ENCODE results near the gene PCDH9.

The PCDH9 gene

GRCh38 chr13:66992183-66992582 lies 238.0 kb downstream of the PCDH9 start:
- no peak for DNase-seq (ENCODE audit: low read depth in 1 of 2, low spot score in 1 of 2)

DNA sequence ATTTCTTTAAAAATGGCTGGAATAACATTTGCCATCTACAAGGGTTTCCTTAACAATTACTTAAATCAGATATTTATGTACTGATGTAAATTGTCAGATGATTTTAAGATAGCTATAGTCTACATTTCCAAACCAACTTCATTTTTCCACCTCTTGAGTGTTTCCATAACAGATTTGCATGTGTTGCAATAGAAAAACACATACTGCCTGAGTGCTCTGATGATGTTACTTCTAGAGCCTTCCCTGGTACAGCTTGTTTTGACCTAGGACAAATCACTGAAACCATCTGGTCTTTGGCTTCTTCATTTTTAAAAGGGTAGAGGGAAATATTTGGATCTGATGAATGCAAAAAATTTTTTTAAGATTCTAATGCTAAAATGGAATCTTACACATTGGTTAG lies 245.9 kb downstream of the PCDH9 start:
- DNase-seq (ENCODE audit: low read depth in 1 of 2, low spot score in 1 of 2) = no peak

- DNase-seq (ENCODE audit: low read depth in 1 of 2, low spot score in 1 of 2) = no peak
Measured at GRCh38 chr13:66981912-66982311, 248.2 kb downstream of the PCDH9 start.

DNA sequence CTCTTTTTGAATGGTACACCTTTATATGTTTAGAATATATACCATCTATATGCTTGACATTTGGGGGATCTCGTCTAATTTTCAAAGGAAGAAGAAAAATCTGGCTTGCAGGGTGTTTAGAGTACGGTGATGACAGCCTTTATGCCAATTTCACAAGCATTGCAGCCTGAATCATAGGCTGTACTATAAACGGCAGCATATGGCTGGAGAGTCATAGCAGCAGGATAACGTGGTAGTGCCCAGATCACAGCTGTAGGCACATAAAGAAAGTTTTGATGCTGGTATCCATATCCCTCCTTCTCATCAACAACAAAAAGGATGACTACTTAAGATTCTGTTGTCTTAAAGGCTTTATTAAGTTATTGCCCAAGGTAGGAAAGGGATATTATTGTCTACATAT lies 253.0 kb downstream of the PCDH9 start:
- no peak for DNase-seq (ENCODE audit: low read depth in 1 of 2, low spot score in 1 of 2)

GRCh38 chr13:66974889-66975288 lies 255.2 kb downstream of the PCDH9 start:
- no peak for DNase-seq (ENCODE audit: low read depth in 1 of 2, low spot score in 1 of 2)

DNA sequence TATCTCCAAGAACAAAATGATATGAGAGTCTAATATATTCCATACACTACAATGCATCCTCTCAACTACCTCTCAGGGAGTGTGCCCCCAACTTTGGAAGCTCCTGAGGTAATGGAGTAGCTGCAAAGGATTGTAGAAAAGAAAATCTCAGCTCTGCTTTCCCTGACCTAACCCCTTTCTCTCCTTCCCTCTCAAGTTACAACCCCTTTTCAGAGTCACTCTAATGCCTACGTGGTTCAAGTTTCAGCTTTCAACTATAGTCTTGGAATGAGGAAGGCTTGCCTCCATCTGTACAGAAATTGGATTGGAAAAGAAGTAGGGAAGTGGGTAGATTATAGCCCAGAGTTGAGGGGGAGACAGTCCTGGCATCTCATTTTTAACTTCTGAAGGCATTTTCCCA lies 256.0 kb downstream of the PCDH9 start:
- no peak for DNase-seq (ENCODE audit: low read depth in 1 of 2, low spot score in 1 of 2)

DNA sequence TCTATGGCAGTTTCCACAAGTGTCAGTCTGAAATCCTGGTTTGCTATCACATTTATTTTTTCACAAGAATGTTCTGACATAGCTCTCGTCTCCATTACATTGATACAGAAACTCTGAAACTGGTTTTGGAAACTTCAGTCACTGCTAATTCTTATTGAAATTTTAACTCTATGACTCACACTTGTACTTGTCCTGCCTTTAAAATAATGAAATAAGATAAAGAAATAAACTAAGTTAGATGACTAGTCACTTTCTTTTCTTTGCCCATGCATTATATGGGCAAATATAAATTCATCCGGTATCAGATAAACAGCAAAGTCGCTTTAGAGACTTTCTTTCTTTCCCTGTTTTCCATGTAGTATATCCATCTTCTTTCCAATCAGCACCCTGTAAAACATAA lies 257.5 kb downstream of the PCDH9 start:
- no peak for DNase-seq (ENCODE audit: low read depth in 1 of 2, low spot score in 1 of 2)

- no peak for DNase-seq (ENCODE audit: low read depth in 1 of 2, low spot score in 1 of 2)
Measured at GRCh38 chr13:66971004-66971403, 259.1 kb downstream of the PCDH9 start.

DNA sequence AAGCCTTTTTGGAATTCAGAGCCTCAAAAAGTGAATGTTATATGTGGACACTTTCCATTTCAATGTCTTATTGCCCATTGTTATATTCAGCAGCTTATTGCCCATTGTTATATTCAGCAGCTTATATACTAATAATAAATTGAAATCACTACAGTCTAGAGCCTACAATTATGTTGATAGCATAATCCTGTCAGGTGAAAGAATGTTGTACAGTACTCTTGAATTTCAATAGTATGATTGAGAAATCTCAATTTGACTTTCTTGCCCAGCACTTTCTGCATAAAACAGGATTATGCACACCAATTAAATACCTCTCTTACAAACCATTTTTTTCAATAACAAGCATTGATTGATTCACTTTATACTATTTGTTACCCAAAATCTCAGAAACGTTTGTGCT lies 260.8 kb downstream of the PCDH9 start:
- no peak for DNase-seq (ENCODE audit: low read depth in 1 of 2, low spot score in 1 of 2)

- no peak for DNase-seq (ENCODE audit: low read depth in 1 of 2, low spot score in 1 of 2)
Measured at GRCh38 chr13:66967811-66968597, 262.1 kb downstream of the PCDH9 start.

DNA sequence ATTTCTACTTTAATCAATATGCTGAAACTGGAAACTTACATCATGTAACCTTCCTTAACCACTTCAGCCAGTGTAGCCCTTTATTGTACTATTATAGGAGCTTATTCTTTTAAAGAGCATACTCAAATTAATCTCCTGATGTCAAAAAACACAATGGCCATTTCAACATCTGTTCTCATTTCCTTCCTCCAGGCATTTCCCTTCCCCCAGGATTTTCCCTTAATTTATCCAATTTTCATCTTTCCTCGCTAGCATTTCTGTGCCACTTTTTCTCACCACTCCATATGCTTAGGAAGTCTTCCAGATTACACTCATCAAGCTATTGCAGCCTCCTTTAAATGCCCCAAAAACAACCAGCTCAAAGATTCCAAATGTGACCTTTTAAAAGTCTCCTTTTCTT lies 265.0 kb downstream of the PCDH9 start:
- DNase-seq (ENCODE audit: low read depth in 1 of 2, low spot score in 1 of 2) = no peak

- DNase-seq (ENCODE audit: low read depth in 1 of 2, low spot score in 1 of 2) = no peak
Measured at GRCh38 chr13:66962953-66963352, 267.2 kb downstream of the PCDH9 start.

GRCh38 chr13:66958611-66959010 lies 271.5 kb downstream of the PCDH9 start:
- no peak for DNase-seq (ENCODE audit: low read depth in 1 of 2, low spot score in 1 of 2)

DNA sequence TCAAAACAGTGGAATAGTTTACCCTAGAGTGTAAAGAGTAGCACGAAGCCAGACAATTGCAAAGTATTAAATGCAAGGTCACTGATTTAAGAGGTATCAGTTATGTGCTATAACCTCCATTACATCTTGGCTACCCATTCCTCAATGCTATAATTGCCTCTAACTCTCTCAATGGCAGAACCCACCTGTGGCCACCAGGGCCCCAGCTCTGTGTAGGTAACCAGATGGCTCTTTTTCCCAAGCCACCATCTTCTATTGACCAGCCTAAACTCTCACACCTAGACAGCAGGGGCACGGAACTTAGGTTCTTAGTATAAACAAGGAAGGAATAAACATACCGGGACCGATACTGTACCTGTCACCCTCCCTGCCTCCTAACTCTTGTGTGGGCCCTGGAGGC lies 277.6 kb downstream of the PCDH9 start:
- no peak for DNase-seq (ENCODE audit: low read depth in 1 of 2, low spot score in 1 of 2)

GRCh38 chr13:66951426-66951825 lies 278.7 kb downstream of the PCDH9 start:
- no peak for DNase-seq (ENCODE audit: low read depth in 1 of 2, low spot score in 1 of 2)

DNA sequence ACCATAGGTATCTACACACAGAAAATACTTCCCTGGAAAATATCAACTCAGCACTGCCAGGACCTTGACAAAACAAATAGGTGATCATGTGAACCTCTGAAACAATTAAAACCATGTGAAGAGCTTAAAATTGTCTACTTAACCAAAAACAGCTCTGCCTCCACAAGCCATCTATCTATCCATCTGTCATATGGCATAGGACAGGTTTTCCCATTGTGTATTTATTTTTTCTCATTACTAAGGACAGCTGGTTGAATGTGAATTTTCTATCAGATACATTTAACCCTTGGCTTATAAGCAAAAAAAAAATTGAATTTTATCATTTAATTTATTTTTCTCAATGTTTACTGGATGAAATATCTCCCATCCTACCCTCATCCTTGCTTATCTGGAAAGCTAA lies 279.5 kb downstream of the PCDH9 start:
- no peak for DNase-seq (ENCODE audit: low read depth in 1 of 2, low spot score in 1 of 2)

DNA sequence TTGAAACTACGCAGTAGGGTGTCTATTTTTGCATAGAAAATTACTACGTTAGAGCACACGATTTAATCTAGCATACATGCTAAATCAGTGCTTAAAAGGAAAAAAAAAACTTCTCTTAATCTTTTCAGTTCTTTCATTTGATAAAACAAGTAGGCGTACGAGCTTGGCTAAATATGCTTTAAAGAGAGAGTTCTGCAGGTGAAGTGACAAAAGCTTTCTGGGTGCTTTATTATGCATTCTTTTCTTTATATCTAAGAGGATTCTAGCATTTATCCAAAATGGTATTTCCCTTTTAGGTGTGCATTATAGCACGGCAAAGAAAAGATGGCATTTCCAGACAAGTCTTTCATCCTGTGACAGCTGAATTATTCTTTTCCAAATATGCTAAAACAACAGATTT lies 281.2 kb downstream of the PCDH9 start:
- DNase-seq (ENCODE audit: low read depth in 1 of 2, low spot score in 1 of 2) = no peak

DNA sequence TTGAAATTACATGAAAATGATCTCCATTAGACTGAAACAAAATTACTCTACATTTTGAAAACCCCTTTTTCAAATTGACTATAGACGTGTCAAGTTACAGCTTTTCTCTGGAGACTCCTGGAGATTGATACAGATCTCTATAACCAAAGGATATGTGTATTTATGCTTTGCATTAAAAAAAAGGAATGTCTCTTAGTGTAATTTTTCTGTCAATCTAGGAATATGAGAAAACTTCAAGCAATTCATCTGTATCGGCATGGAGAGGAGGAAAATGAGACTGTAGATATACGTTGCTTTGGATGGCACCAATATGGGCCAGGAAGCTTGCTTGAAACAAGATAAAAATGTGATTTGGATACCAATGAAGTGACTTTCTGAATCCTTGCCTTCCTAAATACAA lies 286.6 kb downstream of the PCDH9 start:
- no peak for DNase-seq (ENCODE audit: low read depth in 1 of 2, low spot score in 1 of 2)

DNA sequence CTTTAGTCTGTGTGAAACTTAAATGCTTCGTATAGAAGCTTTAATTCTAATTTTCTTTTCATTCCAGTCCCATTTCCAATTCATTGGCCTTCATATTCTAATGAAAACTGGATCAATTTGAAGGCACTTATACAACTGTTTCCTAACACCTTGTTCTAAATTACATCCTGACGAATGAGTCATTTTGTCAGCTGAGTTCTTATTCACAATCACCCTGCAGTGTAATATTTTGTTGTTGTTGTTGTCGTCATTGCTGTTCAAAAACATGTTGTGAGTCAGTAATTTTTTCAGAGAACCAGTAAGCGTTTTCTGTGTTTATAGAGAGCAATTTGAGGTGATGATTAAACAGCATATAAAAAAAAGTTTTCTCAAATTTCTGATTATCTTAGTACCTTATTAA lies 290.0 kb downstream of the PCDH9 start:
- DNase-seq (ENCODE audit: low read depth in 1 of 2, low spot score in 1 of 2) = no peak

- no peak for DNase-seq (ENCODE audit: low read depth in 1 of 2, low spot score in 1 of 2)
Measured at GRCh38 chr13:66937423-66937822, 292.7 kb downstream of the PCDH9 start.

GRCh38 chr13:66933994-66934393 lies 296.1 kb downstream of the PCDH9 start:
- no peak for DNase-seq (ENCODE audit: low read depth in 1 of 2, low spot score in 1 of 2)

GRCh38 chr13:66933527-66933926 lies 296.6 kb downstream of the PCDH9 start:
- DNase-seq (ENCODE audit: low read depth in 1 of 2, low spot score in 1 of 2) = no peak

GRCh38 chr13:66927562-66927961 lies 302.6 kb downstream of the PCDH9 start:
- DNase-seq (ENCODE audit: low read depth in 1 of 2, low spot score in 1 of 2) = no peak
